SK-N-SH treated with all-trans-retinoic acid at 6 μM for 48 hours (cell line): ENCODE measurements around the gene TMEM132D.

Source experiments
- RARB ChIP-seq: fragments of 250-450 bp; sonication (Bioruptor Pico); IDR thresholded peaks from 2 replicates; pipeline ENCODE4 v1.8.0; 2021; ENCODE audit warnings: mild to moderate bottlenecking, moderate library complexity
- TCF4 ChIP-seq: fragments of 250-450 bp; sonication (Bioruptor Pico); IDR thresholded peaks from 2 replicates; pipeline ENCODE4 v1.8.0; 2021; ENCODE audit warnings: mild to moderate bottlenecking, moderate library complexity, borderline replicate concordance
- TF ChIP-seq, protein P1 (sequence below): fragments of 250-450 bp; sonication (Bioruptor Pico); IDR thresholded peaks from 2 replicates; pipeline ENCODE4 v1.5.0; 2020; ENCODE audit warnings: mild to moderate bottlenecking, moderate library complexity
- TF ChIP-seq, protein P2 (sequence below): fragments of 250-450 bp; sonication (Bioruptor Pico); IDR thresholded peaks from 2 replicates; pipeline ENCODE4 v1.5.1; 2020; ENCODE audit warnings: low read depth, mild to moderate bottlenecking, moderate library complexity

DNA sequence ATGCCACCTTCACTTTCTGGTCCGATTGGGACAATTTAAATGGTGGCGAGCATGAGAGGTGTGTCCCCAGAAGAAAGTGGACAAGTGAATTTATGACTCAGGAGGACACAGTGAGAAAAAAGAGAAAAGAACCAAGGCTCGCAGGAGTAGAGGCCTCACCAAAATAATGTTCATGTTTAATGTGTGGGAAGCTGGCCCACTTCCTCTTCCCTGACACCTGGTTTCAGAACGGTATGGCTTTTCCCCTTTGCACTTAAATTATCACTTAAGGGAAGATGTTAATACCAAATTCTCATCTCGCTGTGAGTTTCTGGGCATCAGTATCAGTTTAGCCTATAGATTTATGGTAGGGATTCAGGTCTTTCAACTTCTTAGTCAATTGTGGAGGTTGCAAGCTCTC lies 824.1 kb downstream of the TMEM132D start:
- TF ChIP-seq TCF4 (no peak), RARB (CRISPR knock-in tag) (no peak)
- TF ChIP-seq, protein P1, sequence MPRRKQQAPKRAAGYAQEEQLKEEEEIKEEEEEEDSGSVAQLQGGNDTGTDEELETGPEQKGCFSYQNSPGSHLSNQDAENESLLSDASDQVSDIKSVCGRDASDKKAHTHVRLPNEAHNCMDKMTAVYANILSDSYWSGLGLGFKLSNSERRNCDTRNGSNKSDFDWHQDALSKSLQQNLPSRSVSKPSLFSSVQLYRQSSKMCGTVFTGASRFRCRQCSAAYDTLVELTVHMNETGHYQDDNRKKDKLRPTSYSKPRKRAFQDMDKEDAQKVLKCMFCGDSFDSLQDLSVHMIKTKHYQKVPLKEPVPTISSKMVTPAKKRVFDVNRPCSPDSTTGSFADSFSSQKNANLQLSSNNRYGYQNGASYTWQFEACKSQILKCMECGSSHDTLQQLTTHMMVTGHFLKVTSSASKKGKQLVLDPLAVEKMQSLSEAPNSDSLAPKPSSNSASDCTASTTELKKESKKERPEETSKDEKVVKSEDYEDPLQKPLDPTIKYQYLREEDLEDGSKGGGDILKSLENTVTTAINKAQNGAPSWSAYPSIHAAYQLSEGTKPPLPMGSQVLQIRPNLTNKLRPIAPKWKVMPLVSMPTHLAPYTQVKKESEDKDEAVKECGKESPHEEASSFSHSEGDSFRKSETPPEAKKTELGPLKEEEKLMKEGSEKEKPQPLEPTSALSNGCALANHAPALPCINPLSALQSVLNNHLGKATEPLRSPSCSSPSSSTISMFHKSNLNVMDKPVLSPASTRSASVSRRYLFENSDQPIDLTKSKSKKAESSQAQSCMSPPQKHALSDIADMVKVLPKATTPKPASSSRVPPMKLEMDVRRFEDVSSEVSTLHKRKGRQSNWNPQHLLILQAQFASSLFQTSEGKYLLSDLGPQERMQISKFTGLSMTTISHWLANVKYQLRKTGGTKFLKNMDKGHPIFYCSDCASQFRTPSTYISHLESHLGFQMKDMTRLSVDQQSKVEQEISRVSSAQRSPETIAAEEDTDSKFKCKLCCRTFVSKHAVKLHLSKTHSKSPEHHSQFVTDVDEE, result no peak
- TF ChIP-seq, protein P2, sequence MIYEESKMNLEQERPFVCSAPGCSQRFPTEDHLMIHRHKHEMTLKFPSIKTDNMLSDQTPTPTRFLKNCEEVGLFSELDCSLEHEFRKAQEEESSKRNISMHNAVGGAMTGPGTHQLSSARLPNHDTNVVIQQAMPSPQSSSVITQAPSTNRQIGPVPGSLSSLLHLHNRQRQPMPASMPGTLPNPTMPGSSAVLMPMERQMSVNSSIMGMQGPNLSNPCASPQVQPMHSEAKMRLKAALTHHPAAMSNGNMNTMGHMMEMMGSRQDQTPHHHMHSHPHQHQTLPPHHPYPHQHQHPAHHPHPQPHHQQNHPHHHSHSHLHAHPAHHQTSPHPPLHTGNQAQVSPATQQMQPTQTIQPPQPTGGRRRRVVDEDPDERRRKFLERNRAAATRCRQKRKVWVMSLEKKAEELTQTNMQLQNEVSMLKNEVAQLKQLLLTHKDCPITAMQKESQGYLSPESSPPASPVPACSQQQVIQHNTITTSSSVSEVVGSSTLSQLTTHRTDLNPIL, result no peak
